Superior temporal gyrus (tissue), 1 donor: ENCODE data around the gene DAB1.
A peak's percentile ranks its signal among the peaks of the same experiment; 100 is the strongest.
"Not testable (repeated sequence)": the region's sequence is repeated elsewhere in the genome, so short reads cannot be mapped to it uniquely, and the experiment has no call there.

Experiments
- DNase-seq: peaks from one replicate; pipeline ENCODE4 v3.0.0-alpha.2; 2016; ENCODE audit errors: extremely low spot score

DAB1 gene

DNA sequence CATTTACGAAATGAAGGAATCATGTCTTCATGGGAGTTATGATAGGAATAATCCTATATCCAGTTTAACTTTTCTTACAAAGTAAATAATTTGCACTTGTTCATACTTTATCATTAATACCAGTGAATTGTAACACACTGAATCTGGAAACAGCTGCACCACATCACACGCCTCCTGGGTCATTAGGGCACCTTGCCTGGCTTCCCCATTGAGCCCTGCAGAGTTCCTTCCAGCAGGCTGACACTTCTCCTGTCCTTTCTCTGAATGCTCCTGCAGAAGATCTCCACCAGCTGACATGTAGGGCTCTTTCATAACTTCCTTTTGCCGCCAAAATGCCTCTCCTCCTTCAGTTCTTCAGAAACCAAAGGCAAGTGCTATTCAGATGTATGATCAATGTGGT, 201.1 kb downstream of the DAB1 start:
- no peak for DNase-seq

DNA sequence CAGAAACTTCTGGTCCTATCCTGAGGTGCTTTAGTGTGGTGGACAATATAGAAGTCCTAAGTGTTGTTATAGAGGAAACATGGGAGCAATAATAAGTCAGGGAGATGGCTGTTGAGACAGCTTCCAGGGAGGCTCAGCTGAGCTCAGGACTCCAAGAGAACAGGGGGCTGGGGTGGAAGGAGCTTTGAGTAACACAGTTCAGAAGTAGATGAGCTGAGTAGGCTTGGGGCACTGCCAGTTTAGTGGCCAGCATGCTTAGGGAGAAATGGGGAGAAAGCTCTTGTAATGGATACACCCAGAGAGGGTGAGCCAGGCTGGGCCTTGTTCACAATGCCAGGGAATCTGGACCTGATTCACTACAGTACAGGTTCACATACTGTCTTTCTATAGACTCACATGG, 201.6 kb downstream of the DAB1 start:
- no peak for DNase-seq

DNA sequence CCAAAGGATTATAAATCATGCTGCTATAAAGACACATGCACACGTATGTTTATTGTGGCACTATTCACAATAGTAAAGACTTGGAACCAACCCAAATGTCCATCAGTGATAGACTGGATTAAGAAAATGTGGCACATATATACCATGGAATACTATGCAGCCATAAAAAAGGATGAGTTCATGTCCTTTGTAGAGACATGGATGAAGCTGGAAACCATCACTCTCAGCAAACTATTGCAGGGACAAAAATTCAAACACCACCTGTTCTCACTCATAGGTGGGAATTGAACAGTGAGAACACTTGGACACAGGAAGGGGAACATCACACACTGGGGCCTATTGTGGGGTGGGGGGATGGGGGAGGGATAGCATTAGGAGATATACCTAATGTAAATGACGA, 203.0 kb downstream of the DAB1 start:
- not testable (repeated sequence) for DNase-seq

DNA sequence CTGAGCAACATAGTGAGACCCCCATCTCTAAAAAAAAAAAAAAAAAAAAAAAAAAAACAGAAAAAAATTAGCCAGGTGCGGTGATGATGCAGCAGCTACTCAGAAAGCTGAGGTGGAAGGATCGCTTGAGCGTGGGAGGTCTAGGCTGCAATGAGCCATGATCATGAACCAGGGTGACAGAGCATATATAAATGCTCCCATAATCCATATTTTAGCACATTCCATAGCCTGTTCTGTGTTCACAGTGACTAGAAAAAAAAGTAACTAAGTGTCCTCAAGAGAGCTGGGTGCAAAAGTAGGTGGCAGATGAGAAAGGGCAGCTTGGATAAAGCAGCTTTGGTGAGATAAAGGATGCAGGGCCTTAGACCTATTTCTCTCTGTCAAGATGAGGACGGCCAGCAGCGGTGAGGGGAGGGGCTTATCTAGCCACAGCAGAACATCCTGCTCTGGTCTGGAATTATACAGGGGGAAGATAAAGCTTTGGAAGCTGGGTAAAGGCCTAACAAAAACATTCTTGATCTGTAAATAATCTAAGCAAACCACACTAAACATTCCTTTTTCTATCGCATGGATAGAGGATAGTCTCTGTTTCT, 205.3 kb downstream of the DAB1 start:
- no peak for DNase-seq

DNA sequence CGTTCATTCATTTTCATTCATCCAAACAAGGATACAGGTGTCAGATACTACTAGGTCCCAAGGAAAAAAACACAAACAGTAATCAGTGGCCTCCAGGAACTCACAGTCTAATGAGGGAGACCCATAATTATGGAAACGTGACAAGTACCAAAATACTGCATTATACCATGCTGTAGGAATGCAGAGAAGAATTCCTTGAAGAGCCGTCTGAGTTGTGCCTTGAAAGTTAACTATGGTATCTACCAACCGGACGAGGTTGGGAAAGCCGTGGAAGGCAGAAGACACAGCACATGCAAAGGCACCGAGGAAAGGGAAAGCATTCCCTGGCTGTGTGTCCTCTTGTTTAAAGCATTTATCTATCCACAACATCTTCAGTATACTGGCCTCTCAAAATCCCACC, 206.0 kb downstream of the DAB1 start:
- DNase-seq: no peak

DNA sequence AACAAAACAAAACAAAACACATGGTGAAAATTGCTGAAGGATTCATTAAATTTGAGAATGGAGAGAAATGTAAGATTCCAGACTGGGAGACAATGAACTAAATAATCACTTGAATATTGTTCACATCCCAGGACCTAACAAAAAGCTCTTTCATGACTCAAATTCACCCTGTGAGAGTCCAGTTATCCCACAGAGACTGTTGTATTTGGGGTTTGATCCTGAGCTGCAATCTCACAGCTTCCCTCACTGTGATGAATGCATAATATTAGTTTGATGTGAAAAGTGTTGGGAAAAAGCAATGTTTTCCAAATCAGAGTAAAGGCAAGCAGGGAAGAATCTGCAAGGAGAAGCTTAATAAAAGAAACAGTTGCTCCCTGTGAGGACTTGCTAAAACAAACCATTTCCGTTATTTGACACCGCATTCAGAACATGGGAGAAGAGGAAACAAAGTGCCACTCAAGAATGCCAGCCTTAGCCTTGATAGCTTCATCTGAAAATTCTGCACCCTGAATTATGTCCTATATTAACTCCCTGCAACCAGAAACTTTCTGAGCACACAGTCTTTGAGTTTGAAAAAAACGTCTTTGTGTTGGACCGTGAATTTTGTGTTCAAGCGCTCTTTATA, 208.8 kb downstream of the DAB1 start:
- no peak for DNase-seq

DNA sequence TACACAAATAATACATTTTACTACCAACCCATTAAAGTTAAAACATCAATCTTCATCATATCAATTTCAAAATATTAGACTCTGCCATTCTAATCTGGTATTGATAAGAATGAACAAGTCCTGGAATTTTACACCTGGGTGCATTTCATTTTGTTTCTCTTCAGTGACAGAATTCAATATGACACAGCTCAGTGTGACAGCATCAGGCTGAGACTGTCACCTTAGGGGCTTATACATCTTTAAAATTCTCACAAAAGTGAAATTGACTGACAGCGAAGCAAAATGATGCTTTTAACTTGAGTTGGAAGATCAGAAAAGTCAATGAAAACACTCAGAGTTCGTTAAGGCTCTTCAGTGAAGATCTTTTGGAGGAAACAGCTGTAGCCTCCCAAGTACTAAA, 213.0 kb downstream of the DAB1 start:
- no peak for DNase-seq

DNA sequence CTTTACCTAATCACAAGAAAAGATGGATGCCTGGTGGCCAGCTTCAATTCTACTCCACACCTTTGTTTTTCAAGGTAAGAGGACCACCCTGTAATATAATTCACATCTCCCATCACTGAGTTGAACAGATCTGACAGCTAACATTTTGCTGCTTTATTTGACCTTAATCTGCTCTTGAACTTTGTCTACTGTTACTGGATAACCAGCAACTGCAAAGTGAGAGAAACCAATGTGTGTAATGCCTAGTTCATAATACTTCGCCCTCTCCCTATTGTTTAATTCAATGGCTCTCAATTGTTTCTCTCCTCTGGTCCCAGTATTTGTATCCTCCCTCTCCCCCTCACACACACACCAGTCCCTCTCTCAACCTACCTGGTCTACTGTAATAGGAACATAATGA, 214.4 kb downstream of the DAB1 start:
- DNase-seq: no peak

DNA sequence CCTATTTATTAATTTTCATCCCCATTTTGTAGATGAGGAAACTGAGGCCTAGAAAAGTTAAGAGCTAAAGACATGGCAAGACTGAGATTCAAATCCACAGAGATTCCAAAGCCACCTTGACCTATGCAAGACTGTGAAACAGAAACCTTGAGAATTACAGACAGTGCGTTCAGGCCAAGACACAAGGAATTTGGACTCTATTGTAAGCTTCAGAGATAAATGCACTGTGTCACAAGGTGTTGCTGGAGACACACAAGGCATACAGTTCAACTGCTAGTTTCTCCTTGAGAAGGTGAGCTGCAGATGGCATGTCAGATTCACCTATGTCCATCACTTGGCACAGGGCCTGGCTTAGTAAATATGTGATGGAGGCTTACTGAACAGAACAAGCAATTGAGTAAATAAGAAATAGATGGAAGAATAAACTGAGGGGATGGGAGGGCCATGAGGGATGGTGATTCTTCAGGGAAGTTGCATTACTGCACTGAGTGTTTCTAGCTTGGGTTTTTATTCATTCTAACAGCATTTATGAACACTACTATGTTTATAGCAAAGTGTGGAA, 215.0 kb downstream of the DAB1 start:
- DNase-seq: no peak

DNA sequence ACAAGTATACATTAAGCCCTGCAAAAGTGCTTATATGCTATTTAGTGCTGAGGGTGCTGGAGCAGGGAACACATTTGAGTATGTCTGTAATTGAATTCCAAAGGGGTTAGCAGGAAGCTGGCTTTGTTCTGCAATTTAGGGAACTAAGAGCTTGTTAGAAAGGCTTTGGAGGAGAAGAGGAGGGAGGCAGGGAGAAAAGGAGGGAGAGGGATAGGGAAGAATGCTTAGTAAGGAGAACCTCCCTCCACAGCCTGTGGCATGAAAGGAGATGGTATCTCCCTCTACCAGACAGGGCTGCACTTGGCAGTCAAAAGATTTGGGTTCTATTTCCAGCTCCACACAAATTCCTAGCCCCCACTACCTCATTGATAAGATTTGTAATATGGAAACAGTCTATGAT, 217.8 kb downstream of the DAB1 start:
- DNase-seq: no peak

DNA sequence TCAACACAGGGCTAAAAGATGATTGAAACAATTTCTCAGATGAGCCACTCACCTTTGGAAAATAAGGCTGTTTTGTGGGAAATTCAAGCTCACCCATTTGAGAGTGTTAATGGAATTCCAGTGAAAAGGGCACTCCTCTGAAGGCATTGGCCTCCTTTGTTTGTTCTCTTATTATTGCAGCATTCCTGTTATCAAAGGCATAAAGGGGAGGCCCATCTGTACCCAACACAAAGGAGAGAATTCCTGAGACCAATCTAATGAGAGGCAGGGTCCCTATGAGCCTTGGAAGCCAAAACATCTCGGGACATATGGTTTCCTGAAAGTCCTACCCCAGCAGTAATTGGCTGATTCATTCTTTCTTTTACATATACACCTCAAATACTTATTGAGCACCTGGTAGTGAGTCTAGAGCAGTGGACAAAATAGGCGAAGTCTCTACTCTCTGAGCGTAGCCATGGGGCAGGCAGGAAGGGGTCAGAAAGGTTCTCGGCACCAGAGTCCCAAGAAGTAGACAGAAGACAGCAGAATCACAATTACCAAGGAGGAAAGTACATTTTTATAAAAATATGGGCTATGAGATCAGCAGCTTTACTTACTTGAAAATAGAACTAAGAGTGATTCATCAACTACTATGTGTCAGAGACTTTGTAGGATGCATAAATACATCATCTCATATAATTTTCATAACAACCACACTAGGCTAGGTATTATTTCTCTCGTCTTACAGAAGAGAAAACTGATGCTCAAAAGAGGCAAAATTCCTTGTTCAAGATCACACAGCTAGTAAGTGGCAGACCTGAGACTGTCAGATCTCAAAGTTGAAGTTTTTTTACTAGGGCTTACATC, 218.7 kb downstream of the DAB1 start:
- peak; percentile 32 for DNase-seq

DNA sequence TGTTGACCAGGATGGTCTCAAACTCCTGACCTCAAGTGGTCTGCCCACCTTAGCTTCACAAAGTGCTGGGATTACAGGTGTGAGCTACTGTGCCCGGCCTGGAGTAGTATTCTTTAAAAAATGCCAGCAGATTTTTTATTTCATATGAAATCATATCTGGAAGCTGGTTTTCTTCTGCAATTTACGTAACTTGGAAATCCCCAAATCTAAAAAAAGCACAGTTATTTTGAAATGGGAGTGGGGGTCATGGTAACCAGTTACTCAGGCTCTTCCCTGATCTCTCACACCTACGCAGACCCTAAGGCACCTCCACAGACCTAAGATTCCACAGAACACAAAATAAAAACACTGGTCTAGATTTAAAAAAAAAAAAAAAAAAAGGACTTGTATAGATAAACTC, 219.8 kb downstream of the DAB1 start:
- DNase-seq: no peak

DNA sequence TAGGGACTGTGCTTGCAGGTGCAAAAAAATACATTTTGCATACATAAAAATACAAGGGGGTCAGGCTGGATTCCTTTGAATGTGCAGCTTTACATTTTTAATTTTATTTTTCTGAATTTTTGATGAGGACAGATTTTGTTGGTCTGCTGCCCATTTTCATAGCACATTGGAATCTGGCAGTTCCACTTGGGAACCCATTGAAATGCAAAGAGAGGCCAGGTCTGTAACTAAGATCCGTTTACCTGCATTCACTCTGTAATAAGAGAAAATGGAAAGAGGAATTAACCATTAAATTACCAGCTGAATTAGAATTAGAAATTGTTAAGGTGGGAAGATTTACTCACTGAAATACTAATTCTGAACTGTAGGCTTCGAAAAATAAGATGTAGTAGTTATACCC, 221.6 kb downstream of the DAB1 start:
- no peak for DNase-seq

DNA sequence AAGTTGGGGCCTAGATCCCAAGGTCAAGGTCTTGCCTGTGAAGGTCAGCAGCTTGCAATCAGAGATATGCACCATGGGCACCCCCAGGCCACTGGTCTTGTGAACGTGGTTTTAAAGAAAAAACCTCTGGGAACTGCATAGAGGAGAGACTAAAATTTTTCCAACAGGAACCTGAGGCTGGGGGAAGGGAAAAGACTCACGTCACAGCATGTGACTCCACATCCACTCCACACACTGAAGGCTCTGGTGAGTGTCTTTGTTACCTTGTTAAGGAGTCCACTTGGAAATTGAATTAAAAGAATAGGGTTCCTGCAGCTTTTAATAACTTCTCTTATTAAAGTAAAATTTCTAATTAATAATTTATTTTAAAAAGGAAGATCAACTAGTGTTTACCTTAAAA, 224.9 kb downstream of the DAB1 start:
- no peak for DNase-seq

DNA sequence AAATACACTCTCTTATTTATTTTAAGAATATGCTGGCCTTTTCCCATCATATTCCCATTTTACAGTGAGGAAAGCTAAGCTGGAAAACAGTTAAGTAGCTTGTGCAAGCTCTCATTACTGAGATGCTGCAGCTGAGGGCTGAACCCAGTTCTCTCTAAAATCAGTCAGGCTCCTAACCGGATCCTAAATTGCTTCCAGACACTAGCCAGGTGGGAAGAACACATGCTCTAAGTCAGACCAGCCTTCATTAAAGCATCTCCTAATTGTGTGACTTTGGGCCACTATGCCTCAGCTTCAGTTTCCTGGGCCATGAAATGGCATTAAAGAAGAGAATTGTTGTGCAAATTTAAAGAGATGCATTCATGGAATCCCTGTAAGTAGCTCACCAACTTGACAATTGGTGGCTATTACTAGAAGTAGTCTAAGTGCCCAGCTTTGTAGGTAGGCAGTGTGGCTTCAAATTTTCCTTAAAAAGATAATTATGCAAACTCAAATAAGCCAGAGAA, 228.4 kb downstream of the DAB1 start:
- no peak for DNase-seq

DNA sequence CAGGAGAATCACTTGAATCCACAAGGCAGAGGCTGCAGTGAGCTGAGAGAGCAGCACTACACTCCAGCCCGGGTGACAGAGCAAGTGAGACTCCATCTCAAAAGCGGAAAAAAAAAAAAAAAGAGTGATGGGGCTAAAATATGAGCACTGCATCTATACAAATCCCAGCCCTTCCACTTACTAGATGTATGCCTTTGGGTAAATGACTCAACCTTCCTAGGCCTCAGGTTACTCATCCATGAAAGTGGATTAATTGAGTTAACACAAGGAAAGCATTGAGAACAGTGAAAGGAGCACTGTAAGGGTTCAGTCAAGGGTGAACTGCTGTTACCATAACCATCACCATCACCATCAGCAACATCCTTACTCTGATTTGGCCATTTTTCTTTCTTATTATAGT, 231.6 kb downstream of the DAB1 start:
- no peak for DNase-seq

DNA sequence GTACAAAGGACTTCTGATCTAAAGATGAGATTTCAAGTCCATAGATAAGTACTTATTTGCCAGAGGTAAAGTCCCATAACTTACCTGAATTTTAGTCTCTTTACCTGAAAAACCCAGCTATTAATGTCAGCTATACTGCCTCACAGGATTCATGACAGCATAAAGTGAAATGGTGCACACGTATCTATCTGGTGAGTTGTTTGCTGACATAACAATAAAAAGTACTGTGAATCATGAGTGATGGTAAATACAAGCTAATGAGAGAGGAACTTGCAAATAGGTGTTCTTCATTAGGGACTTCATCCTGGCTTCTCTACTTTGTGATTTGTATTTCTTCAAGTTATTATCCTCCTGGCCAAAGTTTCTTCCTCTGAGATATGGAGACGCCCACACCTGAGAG, 233.0 kb downstream of the DAB1 start:
- DNase-seq: no peak

DNA sequence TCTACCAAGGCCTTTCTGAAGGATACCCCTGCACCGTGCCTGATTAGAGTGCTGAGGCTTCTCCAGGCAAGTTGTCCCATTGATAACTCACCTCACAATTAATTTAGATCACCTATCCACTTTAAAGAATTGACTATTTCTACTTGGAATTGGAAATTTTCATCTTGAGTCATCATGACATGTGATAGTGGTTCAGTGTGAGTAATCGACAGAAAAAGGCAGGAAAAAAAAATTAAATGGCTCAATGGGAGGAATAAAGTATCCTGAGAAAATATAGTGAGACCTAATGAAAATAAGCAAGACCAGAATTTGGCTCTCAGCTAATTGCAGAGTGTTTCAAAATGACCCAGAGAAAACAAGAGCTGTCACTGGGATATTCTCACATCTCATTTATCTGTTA, 235.7 kb downstream of the DAB1 start:
- no peak for DNase-seq

DNA sequence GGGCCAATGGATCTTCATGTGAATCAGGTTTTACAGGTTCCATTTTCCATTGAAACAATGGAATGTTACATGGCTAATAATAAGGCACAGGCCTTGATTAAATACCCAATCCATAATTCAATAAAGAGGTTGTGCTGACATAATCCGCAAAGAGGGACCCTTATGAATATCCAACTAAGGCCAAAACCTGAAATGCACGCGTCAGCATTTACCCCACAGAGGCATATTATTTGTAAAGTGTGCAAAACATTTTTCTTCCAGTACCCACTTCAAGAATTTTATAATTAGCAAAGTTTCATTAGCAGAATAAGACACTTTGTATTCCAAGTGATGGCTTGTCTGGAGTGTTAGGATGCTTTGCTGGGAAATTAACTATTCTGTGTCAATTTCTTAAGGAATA, 237.4 kb downstream of the DAB1 start:
- no peak for DNase-seq

DNA sequence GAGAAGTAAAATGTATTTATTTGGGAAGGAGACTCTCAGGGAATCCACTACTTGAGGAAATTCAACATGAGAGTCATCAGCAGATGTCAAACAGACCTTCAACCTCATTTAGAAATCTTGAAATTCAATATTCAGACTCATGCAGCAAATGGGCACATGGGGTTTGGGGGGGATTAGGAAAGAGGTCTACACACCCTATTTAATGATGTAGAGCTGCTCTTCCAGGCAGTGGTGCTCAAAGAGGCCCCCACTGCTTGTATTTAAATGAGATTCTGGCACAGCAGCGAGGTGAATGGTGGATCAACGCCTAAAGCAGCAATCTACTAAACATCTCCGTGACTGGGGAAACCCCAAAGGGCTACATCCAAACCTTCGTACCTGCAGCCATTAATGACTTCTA, 244.9 kb downstream of the DAB1 start:
- DNase-seq: no peak

DNA sequence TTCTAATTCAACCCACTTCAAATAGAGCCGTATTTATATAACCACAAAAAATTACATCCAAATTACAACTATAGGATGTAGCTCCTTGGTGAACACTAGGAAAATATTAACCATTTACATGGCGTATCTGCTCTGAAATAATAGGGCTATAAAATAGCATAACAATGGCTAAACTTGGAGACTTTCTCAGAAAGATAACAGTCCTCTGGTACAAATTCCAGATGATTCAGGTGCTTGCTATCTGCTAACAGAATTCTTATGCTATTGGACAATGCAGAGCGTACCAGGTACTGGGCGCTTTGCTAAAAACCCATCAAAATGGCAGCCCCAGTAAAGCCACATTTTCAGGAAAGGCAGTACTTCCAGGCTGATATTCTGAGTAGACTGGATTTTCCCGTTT, 248.4 kb downstream of the DAB1 start:
- no peak for DNase-seq

DNA sequence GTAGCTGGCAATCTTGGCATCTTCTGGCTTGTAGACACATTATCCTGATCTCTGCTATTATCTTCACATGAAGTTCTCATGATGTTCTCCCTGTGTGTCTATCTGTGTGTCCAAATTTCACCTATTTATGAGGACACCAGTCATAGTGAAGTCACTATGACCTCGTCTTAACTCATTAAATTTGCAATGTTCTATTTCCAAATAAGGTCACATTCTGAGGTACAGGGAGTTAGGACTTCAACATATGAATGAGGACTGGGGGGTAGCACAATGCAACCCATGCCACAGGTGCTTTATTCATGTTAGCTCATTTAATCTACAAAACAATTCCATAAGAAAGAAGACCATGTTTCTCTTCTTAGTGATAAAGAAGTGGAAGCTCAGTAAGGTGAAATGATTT, 251.8 kb downstream of the DAB1 start:
- DNase-seq: no peak

DNA sequence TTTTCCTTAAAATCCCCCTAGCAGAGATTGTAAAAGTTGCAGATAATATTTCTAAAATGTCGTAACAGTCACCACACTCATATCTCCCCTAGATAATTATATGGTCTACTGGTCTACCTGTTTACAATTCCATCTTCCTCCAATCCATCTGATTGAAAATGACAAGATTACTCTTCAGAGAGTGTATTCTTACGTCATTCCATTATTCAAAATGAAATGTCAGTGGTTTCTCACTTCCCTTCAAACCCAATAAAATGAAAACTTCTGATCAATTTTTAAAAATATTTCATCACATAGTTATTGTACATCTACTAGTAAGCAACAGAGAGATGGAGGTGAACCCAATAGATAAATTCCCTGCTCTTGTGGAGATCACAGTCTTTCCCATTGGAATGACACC, 255.9 kb downstream of the DAB1 start:
- no peak for DNase-seq
